HepG2 (cell line): Measurements from ENCODE around the gene GPC6.

Experiments used
- ARHGAP35 ChIP-seq: sonication (generic); formaldehyde crosslinking; IDR thresholded peaks from 2 replicates; pipeline ENCODE4 v1.9.0; 2022; ENCODE audit warnings: mild to moderate bottlenecking, inconsistent platforms, moderate library complexity, missing genetic modification reagents, borderline replicate concordance
- FOXM1 ChIP-seq: sonication (generic); formaldehyde crosslinking; IDR thresholded peaks from 2 replicates; pipeline ENCODE4 v1.5.0; 2020; ENCODE audit warnings: missing genetic modification reagents
- MAZ ChIP-seq, 2 experiments: sonication (generic) in 1 of 2; formaldehyde crosslinking in 1 of 2; IDR thresholded peaks; 2 replicates each; pipeline versions ENCODE4 v1.5.0 to v1.6.1; 2012 to 2020; ENCODE audit warnings: low read depth in 2 of 2, mild to moderate bottlenecking in 2 of 2, borderline replicate concordance in 1 of 2, improper control_type of control experiment in 1 of 2, low read length in 1 of 2, missing genetic modification reagents in 1 of 2, moderate library complexity in 1 of 2
- MED13 ChIP-seq: sonication (generic); formaldehyde crosslinking; IDR thresholded peaks from 2 replicates; pipeline ENCODE4 v1.5.0; 2020; ENCODE audit warnings: missing genetic modification reagents
- POLR2A ChIP-seq, 2 experiments: IDR thresholded peaks; 2 replicates each; pipeline ENCODE4 v1.6.1; 2011; ENCODE audit warnings: low read depth in 2 of 2, low read length in 2 of 2, mild to moderate bottlenecking in 1 of 2, moderate library complexity in 1 of 2; ENCODE audit not compliant: insufficient read depth in 1 of 2
- SP140L ChIP-seq: sonication (generic); formaldehyde crosslinking; IDR thresholded peaks from 2 replicates; pipeline ENCODE4 v1.4.0; 2020; ENCODE audit warnings: missing genetic modification reagents, borderline replicate concordance
- SUZ12 ChIP-seq: fragments of 150-350 bp; IDR thresholded peaks from 2 replicates; pipeline ENCODE4 v1.6.1; 2014; ENCODE audit warnings: low read depth, low read length
- TAF15 ChIP-seq: fragments of 200-400 bp; formaldehyde crosslinking; IDR thresholded peaks from one replicate; pipeline ENCODE4 v1.6.1; 2018; ENCODE audit warnings: mild to moderate bottlenecking, low read depth, low read length; ENCODE audit not compliant: poor library complexity, severe bottlenecking
- TF ChIP-seq, protein P1 (sequence below), 2 experiments: IDR thresholded peaks; 2 replicates each; pipeline ENCODE4 v1.6.1; 2011 to 2012; ENCODE audit warnings: low read length in 2 of 2, borderline replicate concordance in 1 of 2, low read depth in 1 of 2, mild to moderate bottlenecking in 1 of 2, moderate library complexity in 1 of 2
- TF ChIP-seq, protein P2 (sequence below): sonication (generic); formaldehyde crosslinking; IDR thresholded peaks from 2 replicates; pipeline ENCODE4 v1.5.0; 2020; ENCODE audit warnings: mild to moderate bottlenecking, missing genetic modification reagents, moderate library complexity
- TF ChIP-seq, protein P3 (sequence below): sonication (generic); formaldehyde crosslinking; IDR thresholded peaks from 2 replicates; pipeline ENCODE4 v1.8.1; 2023; ENCODE audit warnings: missing genetic modification reagents, mild to moderate bottlenecking, borderline replicate concordance

DNA sequence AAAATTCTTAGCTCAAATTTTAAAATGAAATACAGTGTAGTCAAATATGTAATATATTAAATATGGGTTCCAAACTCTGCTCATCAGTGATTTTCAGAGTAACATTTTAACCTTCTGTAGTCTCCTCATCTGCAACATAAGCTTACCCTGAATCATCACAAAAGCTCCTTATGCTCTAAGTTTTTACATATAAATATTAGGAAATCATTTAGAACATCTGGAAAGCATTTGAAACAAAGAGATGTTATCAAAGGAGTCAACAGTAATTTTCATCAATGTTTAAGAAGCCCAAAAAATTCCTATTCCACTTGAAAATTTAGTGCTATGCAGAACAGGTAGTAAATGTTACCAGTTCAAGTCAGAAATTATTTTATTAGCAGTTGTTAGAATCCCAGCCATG, 1028.1 kb downstream of the GPC6 start:
- TF ChIP-seq POLR2A (IDR thresholded peaks at IDR 0.05; ENCODE audit: insufficient read depth in 1 of 2, low read depth in 2 of 2, low read length in 2 of 2), result no peak
- no peak for TF ChIP-seq SUZ12
- no peak for TF ChIP-seq MED13 (CRISPR knock-in tag)
- TF ChIP-seq, protein P1, sequence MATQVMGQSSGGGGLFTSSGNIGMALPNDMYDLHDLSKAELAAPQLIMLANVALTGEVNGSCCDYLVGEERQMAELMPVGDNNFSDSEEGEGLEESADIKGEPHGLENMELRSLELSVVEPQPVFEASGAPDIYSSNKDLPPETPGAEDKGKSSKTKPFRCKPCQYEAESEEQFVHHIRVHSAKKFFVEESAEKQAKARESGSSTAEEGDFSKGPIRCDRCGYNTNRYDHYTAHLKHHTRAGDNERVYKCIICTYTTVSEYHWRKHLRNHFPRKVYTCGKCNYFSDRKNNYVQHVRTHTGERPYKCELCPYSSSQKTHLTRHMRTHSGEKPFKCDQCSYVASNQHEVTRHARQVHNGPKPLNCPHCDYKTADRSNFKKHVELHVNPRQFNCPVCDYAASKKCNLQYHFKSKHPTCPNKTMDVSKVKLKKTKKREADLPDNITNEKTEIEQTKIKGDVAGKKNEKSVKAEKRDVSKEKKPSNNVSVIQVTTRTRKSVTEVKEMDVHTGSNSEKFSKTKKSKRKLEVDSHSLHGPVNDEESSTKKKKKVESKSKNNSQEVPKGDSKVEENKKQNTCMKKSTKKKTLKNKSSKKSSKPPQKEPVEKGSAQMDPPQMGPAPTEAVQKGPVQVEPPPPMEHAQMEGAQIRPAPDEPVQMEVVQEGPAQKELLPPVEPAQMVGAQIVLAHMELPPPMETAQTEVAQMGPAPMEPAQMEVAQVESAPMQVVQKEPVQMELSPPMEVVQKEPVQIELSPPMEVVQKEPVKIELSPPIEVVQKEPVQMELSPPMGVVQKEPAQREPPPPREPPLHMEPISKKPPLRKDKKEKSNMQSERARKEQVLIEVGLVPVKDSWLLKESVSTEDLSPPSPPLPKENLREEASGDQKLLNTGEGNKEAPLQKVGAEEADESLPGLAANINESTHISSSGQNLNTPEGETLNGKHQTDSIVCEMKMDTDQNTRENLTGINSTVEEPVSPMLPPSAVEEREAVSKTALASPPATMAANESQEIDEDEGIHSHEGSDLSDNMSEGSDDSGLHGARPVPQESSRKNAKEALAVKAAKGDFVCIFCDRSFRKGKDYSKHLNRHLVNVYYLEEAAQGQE (IDR thresholded peaks at IDR 0.05; ENCODE audit: borderline replicate concordance in 1 of 2, low read depth in 1 of 2, low read length in 2 of 2), result no peak
- TF ChIP-seq, protein P2, sequence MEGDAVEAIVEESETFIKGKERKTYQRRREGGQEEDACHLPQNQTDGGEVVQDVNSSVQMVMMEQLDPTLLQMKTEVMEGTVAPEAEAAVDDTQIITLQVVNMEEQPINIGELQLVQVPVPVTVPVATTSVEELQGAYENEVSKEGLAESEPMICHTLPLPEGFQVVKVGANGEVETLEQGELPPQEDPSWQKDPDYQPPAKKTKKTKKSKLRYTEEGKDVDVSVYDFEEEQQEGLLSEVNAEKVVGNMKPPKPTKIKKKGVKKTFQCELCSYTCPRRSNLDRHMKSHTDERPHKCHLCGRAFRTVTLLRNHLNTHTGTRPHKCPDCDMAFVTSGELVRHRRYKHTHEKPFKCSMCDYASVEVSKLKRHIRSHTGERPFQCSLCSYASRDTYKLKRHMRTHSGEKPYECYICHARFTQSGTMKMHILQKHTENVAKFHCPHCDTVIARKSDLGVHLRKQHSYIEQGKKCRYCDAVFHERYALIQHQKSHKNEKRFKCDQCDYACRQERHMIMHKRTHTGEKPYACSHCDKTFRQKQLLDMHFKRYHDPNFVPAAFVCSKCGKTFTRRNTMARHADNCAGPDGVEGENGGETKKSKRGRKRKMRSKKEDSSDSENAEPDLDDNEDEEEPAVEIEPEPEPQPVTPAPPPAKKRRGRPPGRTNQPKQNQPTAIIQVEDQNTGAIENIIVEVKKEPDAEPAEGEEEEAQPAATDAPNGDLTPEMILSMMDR (CRISPR knock-in tag), result no peak
- TF ChIP-seq SP140L (CRISPR knock-in tag), result no peak
- no peak for TF ChIP-seq ARHGAP35 (CRISPR knock-in tag)
- TF ChIP-seq FOXM1 (CRISPR knock-in tag), result no peak
- TF ChIP-seq MAZ (IDR thresholded peaks at IDR 0.05; ENCODE audit: borderline replicate concordance, low read depth, low read length), result no peak
- TF ChIP-seq MAZ (CRISPR knock-in tag; IDR thresholded peaks at IDR 0.05; ENCODE audit: low read depth), result no peak
- TF ChIP-seq, protein P3, sequence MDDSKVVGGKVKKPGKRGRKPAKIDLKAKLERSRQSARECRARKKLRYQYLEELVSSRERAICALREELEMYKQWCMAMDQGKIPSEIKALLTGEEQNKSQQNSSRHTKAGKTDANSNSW, result no peak
- TF ChIP-seq TAF15, result no peak
